Stimulated activated CD8-positive, alpha-beta memory T cell treated with anti-CD3 and anti-CD28 coated beads, Interleukin-12 subunit alpha, Interleukin-12 subunit beta, amount 100 ng/mL, for 24 hours (primary cell): ENCODE measurements around the gene PWWP2B.

Source experiments
- DNase-seq: peaks from one replicate; pipeline ENCODE4 v3.0.0-alpha.2; 2020; ENCODE audit errors: extremely low read depth

The PWWP2B gene

GRCh38 chr10:132407243-132407746, 10.3 kb downstream of the PWWP2B start:
- no peak for DNase-seq

- no peak for DNase-seq
Observed at GRCh38 chr10:132407846-132408278, 10.9 kb downstream of the PWWP2B start.

- no peak for DNase-seq
Observed at GRCh38 chr10:132408367-132408781, 11.4 kb downstream of the PWWP2B start.

- no peak for DNase-seq
Observed at GRCh38 chr10:132408823-132409666, 12.0 kb downstream of the PWWP2B start.

- DNase-seq: no peak
Observed at GRCh38 chr10:132409667-132410028, 12.6 kb downstream of the PWWP2B start.

GRCh38 chr10:132410056-132410778, 13.2 kb downstream of the PWWP2B start:
- no peak for DNase-seq

GRCh38 chr10:132410779-132411532, 14.0 kb downstream of the PWWP2B start:
- no peak for DNase-seq

- no peak for DNase-seq
Observed at GRCh38 chr10:132411561-132412253, 14.7 kb downstream of the PWWP2B start.

GRCh38 chr10:132412316-132413192, 15.6 kb downstream of the PWWP2B start:
- DNase-seq: no peak

- no peak for DNase-seq
Observed at GRCh38 chr10:132413226-132414205, 16.5 kb downstream of the PWWP2B start.

- no peak for DNase-seq
Observed at GRCh38 chr10:132414402-132415016, 17.5 kb downstream of the PWWP2B start.

GRCh38 chr10:132415255-132415654, 18.3 kb downstream of the PWWP2B start:
- DNase-seq: no peak

GRCh38 chr10:132415956-132416355, 19.0 kb downstream of the PWWP2B start:
- no peak for DNase-seq

- no peak for DNase-seq
Observed at GRCh38 chr10:132416566-132417256, 19.7 kb downstream of the PWWP2B start.

GRCh38 chr10:132417257-132417910, 20.4 kb downstream of the PWWP2B start:
- DNase-seq: no peak

GRCh38 chr10:132417957-132418441, 21.0 kb downstream of the PWWP2B start:
- DNase-seq: no peak
